ENCODE measurements around the gene MAOB. TPM values are rescaled to one million over a fixed set of nuclear protein-coding genes. Genes with fewer than 3 reads are reported as not detected.
A peak's percentile ranks its signal among the peaks of the same experiment; 100 is the strongest.

Gene MAOB
- polyA plus RNA-seq, 1 experiment, result 0.52 TPM

GRCh38 chrX:43898406-43899035 is 16.3 kb upstream of the MAOB start:
- Histone ChIP-seq H3K27ac (ENCODE audit: low read depth, low read length) (no peak overlapping the region), H3K9me3 (ENCODE audit: control insufficient read depth, insufficient read depth, low read length) (no peaks in the 10 kb centered on the region), H3K4me3 (ENCODE audit: low read depth, low read length) (no peak overlapping the region), H3K27me3 (ENCODE audit: control insufficient read depth, insufficient read depth, low read length) (no peaks in the 10 kb centered on the region)
- CTCF ChIA-PET, result no interaction called here
- POLR2A ChIA-PET, result no interaction called here
- TF ChIP-seq, protein P1, sequence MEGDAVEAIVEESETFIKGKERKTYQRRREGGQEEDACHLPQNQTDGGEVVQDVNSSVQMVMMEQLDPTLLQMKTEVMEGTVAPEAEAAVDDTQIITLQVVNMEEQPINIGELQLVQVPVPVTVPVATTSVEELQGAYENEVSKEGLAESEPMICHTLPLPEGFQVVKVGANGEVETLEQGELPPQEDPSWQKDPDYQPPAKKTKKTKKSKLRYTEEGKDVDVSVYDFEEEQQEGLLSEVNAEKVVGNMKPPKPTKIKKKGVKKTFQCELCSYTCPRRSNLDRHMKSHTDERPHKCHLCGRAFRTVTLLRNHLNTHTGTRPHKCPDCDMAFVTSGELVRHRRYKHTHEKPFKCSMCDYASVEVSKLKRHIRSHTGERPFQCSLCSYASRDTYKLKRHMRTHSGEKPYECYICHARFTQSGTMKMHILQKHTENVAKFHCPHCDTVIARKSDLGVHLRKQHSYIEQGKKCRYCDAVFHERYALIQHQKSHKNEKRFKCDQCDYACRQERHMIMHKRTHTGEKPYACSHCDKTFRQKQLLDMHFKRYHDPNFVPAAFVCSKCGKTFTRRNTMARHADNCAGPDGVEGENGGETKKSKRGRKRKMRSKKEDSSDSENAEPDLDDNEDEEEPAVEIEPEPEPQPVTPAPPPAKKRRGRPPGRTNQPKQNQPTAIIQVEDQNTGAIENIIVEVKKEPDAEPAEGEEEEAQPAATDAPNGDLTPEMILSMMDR (IDR thresholded peaks at IDR 0.05; ENCODE audit: low read depth, low read length), result no peak
- DNase-seq (ENCODE audit: low read depth, low spot score), result no peak

GRCh38 chrX:43897290-43897689 is 15.0 kb upstream of the MAOB start:
- no peak overlapping the region for H3K27ac ChIP-seq (ENCODE audit: low read depth, low read length)
- TF ChIP-seq, protein P1 (IDR thresholded peaks at IDR 0.05; ENCODE audit: low read depth, low read length), result no peak
- no peaks in the 10 kb centered on the region for H3K27me3 ChIP-seq (ENCODE audit: control insufficient read depth, insufficient read depth, low read length)
- H3K9me3 ChIP-seq (ENCODE audit: control insufficient read depth, insufficient read depth, low read length), result no peaks in the 10 kb centered on the region
- ChIA-PET POLR2A (no interaction called here), CTCF (no interaction called here)
- DNase-seq (ENCODE audit: low read depth, low spot score), result no peak
- H3K4me3 ChIP-seq (ENCODE audit: low read depth, low read length), result no peak overlapping the region

- Histone ChIP-seq H3K27me3 (ENCODE audit: control insufficient read depth, insufficient read depth, low read length) (no peaks in the 10 kb centered on the region), H3K9me3 (ENCODE audit: control insufficient read depth, insufficient read depth, low read length) (no peaks in the 10 kb centered on the region), H3K27ac (ENCODE audit: low read depth, low read length) (no peak overlapping the region), H3K4me3 (ENCODE audit: low read depth, low read length) (no peak overlapping the region)
- no peak for DNase-seq (ENCODE audit: low read depth, low spot score)
- POLR2A ChIA-PET, result no interaction called here
- CTCF ChIA-PET, result no interaction called here
- TF ChIP-seq, protein P1 (IDR thresholded peaks at IDR 0.05; ENCODE audit: low read depth, low read length), result no peak
Measured at GRCh38 chrX:43892336-43892870, 10.2 kb upstream of the MAOB start.

DNA sequence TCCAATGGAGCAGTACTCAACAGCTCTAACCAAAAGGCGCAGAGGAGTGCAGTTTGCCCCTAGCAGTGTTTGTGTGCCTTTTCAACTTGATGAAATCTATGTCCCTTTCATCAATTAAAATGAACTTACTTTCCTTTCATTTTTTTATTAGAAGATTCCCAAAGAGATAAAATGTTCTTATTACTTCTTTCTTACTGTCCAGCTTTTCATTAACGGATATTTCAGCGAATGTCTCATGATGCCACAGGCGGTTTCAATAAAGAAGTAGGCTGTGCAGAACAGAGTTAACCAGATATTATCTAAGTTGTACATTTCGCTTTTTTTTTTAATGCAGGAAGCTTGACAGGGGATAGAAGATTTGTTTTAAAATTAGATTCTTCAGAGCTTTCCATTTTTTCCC is 3.4 kb upstream of the MAOB start:
- Histone ChIP-seq H3K9me3 (ENCODE audit: control insufficient read depth, insufficient read depth, low read length) (no peaks in the 10 kb centered on the region), H3K27ac (ENCODE audit: low read depth, low read length) (no peak overlapping the region), H3K4me3 (ENCODE audit: low read depth, low read length) (no peak overlapping the region), H3K27me3 (ENCODE audit: control insufficient read depth, insufficient read depth, low read length) (no peaks in the 10 kb centered on the region)
- no peak for DNase-seq (ENCODE audit: low read depth, low spot score)
- ChIA-PET POLR2A (no interaction called here), CTCF (no interaction called here)
- TF ChIP-seq, protein P1 (IDR thresholded peaks at IDR 0.05; ENCODE audit: low read depth, low read length), result no peak

DNA sequence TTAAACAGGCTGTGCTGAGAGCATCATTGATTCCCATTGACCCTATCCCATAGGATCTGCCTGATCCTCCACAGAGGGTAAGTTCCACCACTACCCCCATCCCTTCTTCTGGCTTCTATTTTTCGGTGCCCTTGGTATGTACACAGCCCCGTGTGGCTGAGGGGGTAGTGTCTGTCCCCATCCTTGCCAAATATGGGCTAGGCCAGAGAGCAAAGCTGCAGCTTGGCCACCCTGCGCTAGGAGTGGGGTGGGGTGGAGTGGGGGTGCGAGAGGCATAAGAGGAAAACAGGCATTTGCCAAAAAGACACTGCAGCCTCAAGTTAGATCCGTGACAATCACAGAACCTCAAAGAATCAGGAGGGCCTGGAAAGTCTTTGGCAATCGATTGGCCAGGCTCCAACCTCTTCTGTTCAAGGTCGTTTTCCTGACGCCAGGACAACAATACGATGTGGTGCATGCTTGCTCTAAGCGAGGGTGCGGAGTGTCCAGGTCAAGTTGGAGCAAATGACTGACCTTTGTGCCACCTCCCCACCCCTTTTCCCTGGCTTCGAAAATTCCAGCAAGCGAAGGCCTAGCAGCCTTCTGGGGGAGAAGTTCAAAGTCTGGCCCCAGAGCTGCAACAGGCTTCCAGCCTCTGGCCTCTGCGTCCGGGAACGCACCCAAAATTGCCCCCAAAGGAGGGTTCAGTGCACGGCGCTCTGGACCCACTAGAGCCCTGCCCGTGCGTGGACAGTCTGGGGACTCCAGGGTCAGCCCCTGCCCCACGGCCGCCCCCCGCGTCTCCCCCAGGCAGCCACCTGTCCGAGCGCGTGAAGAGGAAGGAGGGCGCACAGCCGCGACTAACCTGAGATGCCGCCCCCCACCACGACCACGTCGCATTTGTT is 598 bp downstream of the MAOB start:
- Histone ChIP-seq H3K4me3 (ENCODE audit: low read depth, low read length) (peak overlapping the region; percentile 22; the same call in 1 of the 2 replicates), H3K27me3 (ENCODE audit: control insufficient read depth, insufficient read depth, low read length) (no peaks in the 10 kb centered on the region), H3K9me3 (ENCODE audit: control insufficient read depth, insufficient read depth, low read length) (no peaks in the 10 kb centered on the region), H3K27ac (ENCODE audit: low read depth, low read length) (no peak overlapping the region)
- TF ChIP-seq, protein P1 (IDR thresholded peaks at IDR 0.05; ENCODE audit: low read depth, low read length), result no peak
- ChIA-PET POLR2A (no interaction called here), CTCF (no interaction called here)
- no peak for DNase-seq (ENCODE audit: low read depth, low spot score)
